H9 (cell line): ENCODE measurements around the gene PLEKHN1. TPM values are rescaled to one million over a fixed set of nuclear protein-coding genes. Genes with fewer than 3 reads are reported as not detected.

Source experiments
- DNase-seq: peaks from one replicate; pipeline ENCODE4 v3.0.0-alpha.2; 2017
- H2AFZ ChIP-seq: one replicate; pipeline ENCODE4 v1.6.1; 2013; ENCODE audit warnings: mild to moderate bottlenecking, low read length, control low read depth, moderate library complexity
- H2AK5ac ChIP-seq: 2 replicates; pipeline ENCODE4 v1.6.1; 2013; ENCODE audit warnings: low read length, control low read depth, mixed read lengths; ENCODE audit not compliant: insufficient read length
- H2BK120ac ChIP-seq: one replicate; pipeline ENCODE4 v1.6.1; 2013; ENCODE audit warnings: low read depth, mild to moderate bottlenecking, low read length, control low read depth, inconsistent platforms; ENCODE audit not compliant: poor library complexity, severe bottlenecking
- H2BK12ac ChIP-seq: 2 replicates; pipeline ENCODE4 v1.6.1; 2013; ENCODE audit warnings: low read length, control low read depth, mixed read lengths, low read depth; ENCODE audit not compliant: insufficient read length
- H2BK15ac ChIP-seq: 2 replicates; pipeline ENCODE4 v1.6.1; 2013; ENCODE audit warnings: low read depth, low read length, control low read depth
- H2BK20ac ChIP-seq: one replicate; pipeline ENCODE4 v1.6.1; 2013; ENCODE audit warnings: low read depth, mild to moderate bottlenecking, low read length, control low read depth, inconsistent platforms; ENCODE audit not compliant: poor library complexity, severe bottlenecking
- H2BK5ac ChIP-seq: 2 replicates; pipeline ENCODE4 v1.6.1; 2013; ENCODE audit warnings: low read length, control low read depth, mixed read lengths; ENCODE audit not compliant: insufficient read length
- H3K14ac ChIP-seq: 2 replicates; pipeline ENCODE4 v1.6.1; 2013; ENCODE audit warnings: low read length, control low read depth; ENCODE audit not compliant: insufficient read depth
- H3K18ac ChIP-seq: 2 replicates; pipeline ENCODE4 v1.6.1; 2013; ENCODE audit warnings: low read depth, mild to moderate bottlenecking, mixed read lengths, low read length, control low read depth; ENCODE audit not compliant: insufficient read length
- H3K23ac ChIP-seq: 2 replicates; pipeline ENCODE4 v1.6.1; 2013; ENCODE audit warnings: low read length, control low read depth, mixed read lengths, low read depth; ENCODE audit not compliant: insufficient read length
- H3K23me2 ChIP-seq: 2 replicates; pipeline ENCODE4 v1.6.1; 2013; ENCODE audit warnings: low read depth, mild to moderate bottlenecking, mixed read lengths, low read length, control low read depth; ENCODE audit not compliant: insufficient read length, poor library complexity, severe bottlenecking
- H3K27ac ChIP-seq: 2 replicates; pipeline ENCODE4 v1.5.1; 2013; ENCODE audit warnings: low read length, control low read depth, mixed read lengths, low read depth; ENCODE audit not compliant: insufficient read length
- H3K27me3 ChIP-seq: 2 replicates; pipeline ENCODE4 v1.6.1; 2013; ENCODE audit warnings: low read length, control low read depth, inconsistent platforms; ENCODE audit not compliant: insufficient read depth
- H3K4ac ChIP-seq: 2 replicates; pipeline ENCODE4 v1.6.1; 2013; ENCODE audit warnings: low read depth, mild to moderate bottlenecking, control low read depth, inconsistent platforms, low read length, moderate library complexity
- H3K4me1 ChIP-seq: 2 replicates; pipeline ENCODE4 v1.6.1; 2013; ENCODE audit warnings: low read length, control low read depth, inconsistent platforms; ENCODE audit not compliant: insufficient read depth
- H3K4me2 ChIP-seq: 2 replicates; pipeline ENCODE4 v1.6.1; 2013; ENCODE audit warnings: low read length, control low read depth, mixed read lengths; ENCODE audit not compliant: insufficient read length, insufficient read depth
- H3K56ac ChIP-seq: 2 replicates; pipeline ENCODE4 v1.6.1; 2013; ENCODE audit warnings: low read depth, mild to moderate bottlenecking, mixed read lengths, low read length, control low read depth; ENCODE audit not compliant: insufficient read length
- H3K79me1 ChIP-seq: 2 replicates; pipeline ENCODE4 v1.6.1; 2013; ENCODE audit warnings: low read depth, mild to moderate bottlenecking, moderate library complexity, low read length, control low read depth, inconsistent platforms; ENCODE audit not compliant: insufficient read depth, poor library complexity, severe bottlenecking
- H3K79me2 ChIP-seq: 2 replicates; pipeline ENCODE4 v1.6.1; 2013; ENCODE audit warnings: low read length, control low read depth, inconsistent platforms; ENCODE audit not compliant: insufficient read depth
- H3K9ac ChIP-seq: 2 replicates; pipeline ENCODE4 v1.6.1; 2013; ENCODE audit warnings: low read length, control low read depth, mixed read lengths; ENCODE audit not compliant: insufficient read length; ENCODE audit errors: extremely low read depth
- H3K9me3 ChIP-seq: one replicate; pipeline ENCODE4 v1.6.1; 2013; ENCODE audit warnings: low read depth, low read length, inconsistent platforms; ENCODE audit not compliant: control insufficient read depth
- H3T11ph ChIP-seq: one replicate; pipeline ENCODE4 v1.6.1; 2013; ENCODE audit warnings: mild to moderate bottlenecking, low read length, control low read depth, inconsistent platforms
- H4K20me1 ChIP-seq: one replicate; pipeline ENCODE4 v1.6.1; 2013; ENCODE audit not compliant: control insufficient read depth, insufficient read length, insufficient read depth
- H4K5ac ChIP-seq: 2 replicates; pipeline ENCODE4 v1.6.1; 2013; ENCODE audit warnings: low read depth, mild to moderate bottlenecking, mixed read lengths, low read length, control low read depth; ENCODE audit not compliant: insufficient read length
- H4K8ac ChIP-seq: replicated peaks from 2 replicates; pipeline ENCODE4 v1.6.1; 2013; ENCODE audit warnings: low read length, control low read depth, mixed read lengths, low read depth; ENCODE audit not compliant: insufficient read length
- H4K91ac ChIP-seq: 2 replicates; pipeline ENCODE4 v1.6.1; 2013; ENCODE audit warnings: low read depth, mild to moderate bottlenecking, moderate library complexity, mixed read lengths, low read length, control low read depth; ENCODE audit not compliant: insufficient read length
- H3K27ac Mint-ChIP-seq, 3 experiments: 2 replicates in 2 of 3; 3 replicates in 1 of 3; pipeline ENCODE4 v1.8.0; 2020 to 2021; ENCODE audit warnings: mixed read lengths in 3 of 3, mild to moderate bottlenecking in 1 of 3, moderate library complexity in 1 of 3
- H3K27me3 Mint-ChIP-seq: 2 replicates; pipeline ENCODE4 v1.8.0; 2021; ENCODE audit warnings: low read depth, mild to moderate bottlenecking, moderate library complexity, mixed read lengths
- H3K36me3 Mint-ChIP-seq, 3 experiments: 2 replicates in 2 of 3; 3 replicates in 1 of 3; pipeline ENCODE4 v1.8.0; 2020 to 2021; ENCODE audit warnings: low read depth in 3 of 3, mixed read lengths in 3 of 3; ENCODE audit not compliant: insufficient read depth in 1 of 3
- H3K4me1 Mint-ChIP-seq, 2 experiments: 2 replicates each; pipeline ENCODE4 v1.8.0; 2020; ENCODE audit warnings: mixed read lengths in 2 of 2
- H3K4me3 Mint-ChIP-seq, 2 experiments: 2 replicates in 1 of 2; 3 replicates in 1 of 2; pipeline ENCODE4 v1.8.0; 2020 to 2021; ENCODE audit warnings: mild to moderate bottlenecking in 2 of 2, mixed read lengths in 2 of 2, moderate library complexity in 1 of 2
- H3K9me3 Mint-ChIP-seq, 2 experiments: 2 replicates in 1 of 2; 3 replicates in 1 of 2; pipeline ENCODE4 v1.8.0; 2020; ENCODE audit warnings: mild to moderate bottlenecking in 2 of 2, mixed read lengths in 2 of 2, moderate library complexity in 1 of 2
- WGBS: extraction: QIAGEN DNeasy Blood & Tissue Kit; methylation state at CpG from one replicate; pipeline ENCODE4 v1.1.7; 2013; ENCODE audit warnings: missing lambda C conversion rate, low lambda C conversion rate, mixed read lengths; ENCODE audit not compliant: insufficient read length; ENCODE audit errors: extremely low coverage; 5-methylcytosine and 5-hydroxymethylcytosine counted together
- total RNA-seq: library from RNA; stranded (reverse); gene quantifications from 2 replicates; pipeline ENCODE4 v1.2.1, GENCODE V29; 2021
- TF ChIP-seq, protein P1 (sequence below): fragments of 200-600 bp; sonication (generic); conservative IDR thresholded peaks from 3 replicates; pipeline ENCODE4 v1.8.0; 2021; ENCODE audit warnings: antibody characterized with exemption, mild to moderate bottlenecking

The PLEKHN1 gene
- total RNA-seq, 1 experiment from 2014 or later = 3.0 TPM

DNA sequence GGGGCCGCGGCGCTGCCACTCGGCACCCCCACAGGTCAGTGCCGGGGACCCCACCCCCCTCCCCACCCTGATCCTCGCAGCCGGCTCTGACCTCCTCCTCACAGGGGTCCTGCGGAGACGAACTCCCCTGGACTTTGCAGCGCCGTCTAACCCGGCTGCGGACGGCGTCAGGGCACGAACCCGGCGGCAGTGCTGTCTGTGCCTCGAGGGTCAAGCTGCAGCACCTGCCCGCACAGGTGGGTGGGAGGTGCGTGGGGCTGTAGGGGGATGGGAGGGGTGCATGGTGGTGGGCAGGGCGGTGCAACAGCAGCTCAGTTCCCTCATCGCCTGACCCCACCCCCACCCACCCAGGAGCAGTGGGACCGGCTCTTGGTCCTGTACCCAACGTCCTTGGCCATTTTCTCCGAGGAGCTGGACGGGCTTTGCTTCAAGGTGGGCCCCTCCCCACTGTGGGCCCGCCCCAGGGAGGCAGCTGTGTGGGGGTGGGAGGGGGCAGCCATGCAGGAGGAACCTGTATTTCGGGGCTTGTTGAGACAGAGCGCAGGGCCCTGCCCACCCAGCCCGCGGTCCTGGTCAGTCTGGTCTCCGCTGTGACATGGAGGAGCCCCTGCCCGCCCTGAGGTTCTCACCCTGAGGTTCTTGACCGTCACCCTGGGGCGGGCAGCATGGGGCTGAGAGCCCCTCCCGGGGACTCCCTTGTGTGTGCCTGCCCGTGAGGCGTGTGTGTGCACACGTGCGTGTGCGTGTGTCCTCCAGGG lies 4.9 kb downstream of the PLEKHN1 start:
- Histone ChIP-seq H3K18ac (no peak overlapping the region), H3K79me1 (no peaks in the 10 kb centered on the region), H3K56ac (no peak overlapping the region), H2BK20ac (no peak overlapping the region), H4K5ac (no peak overlapping the region), H3K9me3 (no peaks in the 10 kb centered on the region), H3K79me2 (no peaks in the 10 kb centered on the region), H2BK120ac (no peak overlapping the region), H3K23ac (no peak overlapping the region), H2BK5ac (no peak overlapping the region), H3K27me3 (peaks cover 11% of the 10 kb centered on the region; the same call in 1 of the 2 replicates), H3K4me1 (no peaks in the 10 kb centered on the region), H4K20me1 (no peaks in the 10 kb centered on the region), H3T11ph (no peak overlapping the region), H3K23me2 (peaks cover 9% of the 10 kb centered on the region), H3K27ac (no peak overlapping the region), H3K4ac (no peak overlapping the region), H4K91ac (no peak overlapping the region), H3K4me2 (no peak overlapping the region), H2AK5ac (no peak overlapping the region), H2BK15ac (no peak overlapping the region), H4K8ac (no peak overlapping the region), H3K14ac (no peak overlapping the region), H2AFZ (no peak overlapping the region), H3K9ac (no peak overlapping the region), H2BK12ac (no peak overlapping the region)
- no peak for DNase-seq
- no peaks in the 10 kb centered on the region for H3K36me3 Mint-ChIP-seq
- TF ChIP-seq, protein P1, sequence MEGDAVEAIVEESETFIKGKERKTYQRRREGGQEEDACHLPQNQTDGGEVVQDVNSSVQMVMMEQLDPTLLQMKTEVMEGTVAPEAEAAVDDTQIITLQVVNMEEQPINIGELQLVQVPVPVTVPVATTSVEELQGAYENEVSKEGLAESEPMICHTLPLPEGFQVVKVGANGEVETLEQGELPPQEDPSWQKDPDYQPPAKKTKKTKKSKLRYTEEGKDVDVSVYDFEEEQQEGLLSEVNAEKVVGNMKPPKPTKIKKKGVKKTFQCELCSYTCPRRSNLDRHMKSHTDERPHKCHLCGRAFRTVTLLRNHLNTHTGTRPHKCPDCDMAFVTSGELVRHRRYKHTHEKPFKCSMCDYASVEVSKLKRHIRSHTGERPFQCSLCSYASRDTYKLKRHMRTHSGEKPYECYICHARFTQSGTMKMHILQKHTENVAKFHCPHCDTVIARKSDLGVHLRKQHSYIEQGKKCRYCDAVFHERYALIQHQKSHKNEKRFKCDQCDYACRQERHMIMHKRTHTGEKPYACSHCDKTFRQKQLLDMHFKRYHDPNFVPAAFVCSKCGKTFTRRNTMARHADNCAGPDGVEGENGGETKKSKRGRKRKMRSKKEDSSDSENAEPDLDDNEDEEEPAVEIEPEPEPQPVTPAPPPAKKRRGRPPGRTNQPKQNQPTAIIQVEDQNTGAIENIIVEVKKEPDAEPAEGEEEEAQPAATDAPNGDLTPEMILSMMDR = no peak
- H3K4me3 Mint-ChIP-seq = no peak overlapping the region
- H3K4me1 Mint-ChIP-seq = peaks cover 5 to 7% of the 10 kb centered on the region in 2 experiments; a peak in 3 of 4 replicates
- no peak overlapping the region for H3K27ac Mint-ChIP-seq
- peaks cover 3 to 4% of the 10 kb centered on the region in 2 experiments; a peak in 3 of 5 replicates for H3K9me3 Mint-ChIP-seq
- H3K27me3 Mint-ChIP-seq = peaks cover 67% of the 10 kb centered on the region
- WGBS = no CpG with 5 or more reads among the region's 42 CpGs
